ENCODE data around the gene SLC39A10. TPM values are rescaled to one million over a fixed set of nuclear protein-coding genes. Genes with fewer than 3 reads are reported as not detected.

The SLC39A10 gene
- total RNA-seq, 2 donors from 2014 or later, result 36.1 to 79.1 TPM

DNA sequence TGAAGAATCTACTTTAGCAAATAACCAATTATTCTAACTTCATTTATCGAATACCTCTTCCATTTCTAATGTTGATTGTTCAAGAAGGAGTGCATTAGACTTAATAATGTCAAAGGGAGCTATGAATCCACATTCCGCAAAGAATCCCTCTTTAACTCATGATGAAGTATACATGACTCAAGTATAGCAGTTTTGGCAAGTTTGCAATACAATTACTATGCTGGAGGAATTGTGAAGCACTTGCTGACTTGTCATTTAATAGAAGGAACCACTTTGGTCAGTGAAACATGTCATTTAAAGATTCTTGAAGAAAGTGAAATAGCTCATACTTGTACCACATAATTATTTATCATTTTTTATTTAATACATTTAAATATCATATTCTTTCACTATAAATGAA is 125.1 kb downstream of the SLC39A10 start:
- H3K27me3 Mint-ChIP-seq, result peaks cover 6 to 29% of the 10 kb centered on the region in 2 donors
- H3K9me3 Mint-ChIP-seq, result no peaks in the 10 kb centered on the region
- no peak overlapping the region for H3K4me3 Mint-ChIP-seq
- no peaks in the 10 kb centered on the region for H3K36me3 Mint-ChIP-seq
- H3K4me1 Mint-ChIP-seq (ENCODE audit: low read depth in 2 of 2), result no peaks in the 10 kb centered on the region
- no peak overlapping the region for H3K27ac Mint-ChIP-seq
- ATAC-seq, result no peak
- DNase-seq (ENCODE audit: low spot score), result no peak
